Prostate gland (tissue), 2 donors: ENCODE data around the gene EMILIN3. TPM values are rescaled to one million over a fixed set of nuclear protein-coding genes. Genes with fewer than 3 reads are reported as not detected.
A peak's percentile ranks its signal among the peaks of the same experiment; 100 is the strongest.

Source experiments
- DNase-seq: peaks from one replicate; pipeline ENCODE4 v3.0.0-alpha.2; 2019; ENCODE audit warnings: low spot score
- H3K27ac ChIP-seq, 2 donors: fragments of 200-600 bp; sonication (generic); 2 replicates each; pipeline ENCODE4 v1.5.1; 2017 to 2019
- H3K27me3 ChIP-seq: fragments of 200-600 bp; sonication (generic); replicated peaks from 2 replicates; pipeline ENCODE4 v1.5.1; 2019; ENCODE audit not compliant: insufficient read depth
- H3K36me3 ChIP-seq, 2 donors: fragments of 200-600 bp; sonication (generic); 1 replicate in 1 of 2; 2 replicates in 1 of 2; pipeline versions ENCODE4 v1.5.1 to v1.8.1; 2017 to 2019
- H3K4me1 ChIP-seq: fragments of 200-600 bp; sonication (generic); replicated peaks from 2 replicates; pipeline ENCODE4 v1.5.1; 2019
- H3K4me3 ChIP-seq, 2 donors: fragments of 200-600 bp; sonication (generic); 2 replicates each; pipeline ENCODE4 v1.5.1; 2017 to 2019
- H3K9me3 ChIP-seq: fragments of 200-600 bp; sonication (generic); 2 replicates; pipeline ENCODE4 v1.5.1; 2017
- CTCF ChIP-seq, 4 experiments: fragments of 200-600 bp in 2 of 4; fragments of 450-650 bp in 2 of 4; sonication (generic) in 2 of 4; IDR thresholded peaks; 1 replicate in 3 of 4; 2 replicates in 1 of 4; pipeline ENCODE4 v1.5.1; 2016 to 2019; ENCODE audit warnings: antibody characterized with exemption in 4 of 4, mild to moderate bottlenecking in 2 of 4, moderate library complexity in 2 of 4
- POLR2A ChIP-seq: fragments of 450-650 bp; IDR thresholded peaks from one replicate; pipeline ENCODE4 v1.6.1; 2016; ENCODE audit warnings: antibody characterized with exemption, mild to moderate bottlenecking
- POLR2AphosphoS5 ChIP-seq: sonication (generic); formaldehyde crosslinking; IDR thresholded peaks from one replicate; pipeline ENCODE4 v1.6.1; 2017; ENCODE audit warnings: antibody characterized with exemption
- WGBS: methylation state at CpG from one replicate; pipeline ENCODE4 v1.1.5; 2018; 5-methylcytosine and 5-hydroxymethylcytosine counted together
- intact Hi-C: fragments of 100-400 bp; cut with DNase I; formaldehyde crosslinking; loops from one replicate; pipeline ENCODE4 v1.14.2; 2022
- total RNA-seq, 2 donors: library from RNA; depleted of rRNA; stranded (reverse); fragments of >200 nt; gene quantifications; one replicate each; pipeline ENCODE4 v1.1.0, GENCODE V29; 2016

Gene EMILIN3
- total RNA-seq, 2 donors from 2014 or later: 7.4 to 8.4 TPM

- no peak overlapping the region for H3K4me3 ChIP-seq
- peaks cover 0 to 12% of the 10 kb centered on the region in 2 donors for H3K36me3 ChIP-seq
- no peaks in the 10 kb centered on the region for H3K9me3 ChIP-seq
- intact Hi-C loops: loop anchor here (5.0 to 10.0 kb wide), 2 partner anchors 69 to 237 kb away; partner anchors contain the start of gene LPIN3
- H3K4me1 ChIP-seq: peaks cover 9% of the 10 kb centered on the region
- H3K27ac ChIP-seq: peak overlapping the region; percentile 46 to 58
- TF ChIP-seq POLR2AphosphoS5 (no peak), CTCF (IDR thresholded peaks at IDR 0.05) (peak in 3 of 4 experiments; percentile 31 to 42 (median 31))
- H3K27me3 ChIP-seq: no peaks in the 10 kb centered on the region
- 16% methylated on average over 2 of the region's 2 CpGs for WGBS
- no peak for DNase-seq
Observed at GRCh38 chr20:41411391-41411847, 44.8 kb upstream of the EMILIN3 start.

- Histone ChIP-seq H3K27ac (no peak overlapping the region), H3K9me3 (no peaks in the 10 kb centered on the region), H3K36me3 (peaks cover 9 to 11% of the 10 kb centered on the region in 2 donors), H3K4me1 (peaks cover 9% of the 10 kb centered on the region), H3K4me3 (no peak overlapping the region), H3K27me3 (no peaks in the 10 kb centered on the region)
- no peak for TF ChIP-seq POLR2A
- no peak for TF ChIP-seq POLR2AphosphoS5
- no peak for TF ChIP-seq CTCF (IDR thresholded peaks at IDR 0.05)
- 40% methylated on average over 9 of the region's 9 CpGs for WGBS
- DNase-seq: no peak
- intact Hi-C loops: no loop called here
Observed at GRCh38 chr20:41408986-41409385, 42.4 kb upstream of the EMILIN3 start.

GRCh38 chr20:41408156-41408794 is 41.7 kb upstream of the EMILIN3 start:
- intact Hi-C loops: no loop called here
- 74% methylated on average over 5 of the region's 5 CpGs for WGBS

GRCh38 chr20:41407607-41408006 is 41.0 kb upstream of the EMILIN3 start:
- TF ChIP-seq CTCF (IDR thresholded peaks at IDR 0.05) (no peak), POLR2AphosphoS5 (no peak), POLR2A (no peak)
- intact Hi-C loops: no loop called here
- Histone ChIP-seq H3K27me3 (no peaks in the 10 kb centered on the region), H3K4me3 (no peak overlapping the region), H3K9me3 (no peaks in the 10 kb centered on the region), H3K4me1 (peaks cover 3% of the 10 kb centered on the region), H3K36me3 (peaks cover 9 to 13% of the 10 kb centered on the region in 2 donors), H3K27ac (no peak overlapping the region)
- 84% methylated on average over 10 of the region's 10 CpGs for WGBS
- no peak for DNase-seq

More at GRCh38 chr20:41408156-41408794, 41.7 kb upstream of the EMILIN3 start:
- TF ChIP-seq POLR2A: no peak
- TF ChIP-seq CTCF (IDR thresholded peaks at IDR 0.05): no peak
- TF ChIP-seq POLR2AphosphoS5: no peak
- Histone ChIP-seq H3K36me3 (peaks cover 9 to 13% of the 10 kb centered on the region in 2 donors), H3K9me3 (no peaks in the 10 kb centered on the region), H3K27ac (no peak overlapping the region), H3K27me3 (no peaks in the 10 kb centered on the region), H3K4me1 (peaks cover 9% of the 10 kb centered on the region), H3K4me3 (no peak overlapping the region)
- DNase-seq: no peak

GRCh38 chr20:41406896-41407444 is 40.4 kb upstream of the EMILIN3 start:
- no peak for DNase-seq
- intact Hi-C loops: no loop called here
- TF ChIP-seq POLR2AphosphoS5 (no peak), CTCF (IDR thresholded peaks at IDR 0.05) (no peak), POLR2A (no peak)
- Histone ChIP-seq H3K27me3 (no peaks in the 10 kb centered on the region), H3K27ac (no peak overlapping the region), H3K4me3 (no peak overlapping the region), H3K4me1 (no peaks in the 10 kb centered on the region), H3K9me3 (no peaks in the 10 kb centered on the region), H3K36me3 (peaks cover 9 to 13% of the 10 kb centered on the region in 2 donors)
- WGBS: 77% methylated on average over 7 of the region's 7 CpGs
